Inferior parietal cortex (tissue), 1 donor: ENCODE measurements around the gene PRLHR.
A peak's percentile ranks its signal among the peaks of the same experiment; 100 is the strongest.

ENCODE experiments used
- DNase-seq: peaks from one replicate; pipeline ENCODE4 v3.0.0-alpha.2; 2016; ENCODE audit errors: extremely low spot score

PRLHR gene

GRCh38 chr10:118564114-118564513, 31.3 kb downstream of the PRLHR start:
- DNase-seq: no peak

- DNase-seq: no peak
These were observed 32.0 kb downstream of the PRLHR start for GRCh38 chr10:118563373-118563890.

- DNase-seq: no peak
These were observed 32.6 kb downstream of the PRLHR start for GRCh38 chr10:118562851-118563250.

- no peak for DNase-seq
These were observed 37.5 kb downstream of the PRLHR start for GRCh38 chr10:118557946-118558345.

DNA sequence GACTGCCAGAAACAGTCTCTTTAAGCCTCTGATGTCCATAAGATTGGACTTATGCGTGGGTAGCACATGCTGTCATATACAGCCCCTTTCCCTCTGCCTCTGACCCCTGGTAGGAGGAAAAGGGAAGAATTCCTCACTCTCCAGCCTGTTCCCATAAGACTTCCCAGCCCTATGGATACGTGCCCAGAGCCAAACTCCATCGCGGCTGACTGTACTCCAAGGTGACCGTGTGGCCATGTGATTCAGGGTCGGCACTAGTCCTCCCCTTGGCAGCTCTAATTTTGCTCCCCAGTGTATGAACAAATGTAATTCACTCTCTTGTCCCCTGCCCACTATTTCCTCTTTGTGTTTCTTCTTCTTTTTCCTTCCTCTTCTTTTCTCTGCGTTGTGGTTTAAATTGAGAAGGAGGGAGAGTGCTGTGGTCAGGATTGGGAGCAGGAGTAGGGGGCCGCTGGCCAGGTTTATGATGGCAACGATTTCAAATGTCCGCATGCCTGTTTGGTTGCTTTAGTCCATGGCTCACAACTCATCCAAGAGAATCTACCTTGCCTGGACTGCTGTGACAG, 43.8 kb downstream of the PRLHR start:
- no peak for DNase-seq

DNA sequence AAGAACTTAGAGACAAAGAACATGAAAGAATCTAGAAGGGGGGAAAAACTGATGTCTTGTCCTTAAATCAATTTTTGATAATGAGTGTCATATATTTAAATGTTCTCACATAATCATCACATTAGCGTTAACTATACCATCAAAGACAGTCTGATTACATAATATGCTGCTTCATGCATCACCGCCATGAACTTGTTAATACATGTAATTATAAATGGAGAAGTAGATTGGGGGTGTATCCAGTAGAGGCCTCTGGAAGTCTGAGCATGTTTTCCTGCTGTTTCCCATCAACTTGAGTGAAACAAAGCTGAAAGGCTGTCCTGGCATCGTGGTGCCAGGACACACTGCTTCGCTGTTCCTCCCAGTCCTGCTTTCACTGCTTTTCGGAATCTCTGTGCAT, 48.2 kb downstream of the PRLHR start:
- DNase-seq: no peak

DNA sequence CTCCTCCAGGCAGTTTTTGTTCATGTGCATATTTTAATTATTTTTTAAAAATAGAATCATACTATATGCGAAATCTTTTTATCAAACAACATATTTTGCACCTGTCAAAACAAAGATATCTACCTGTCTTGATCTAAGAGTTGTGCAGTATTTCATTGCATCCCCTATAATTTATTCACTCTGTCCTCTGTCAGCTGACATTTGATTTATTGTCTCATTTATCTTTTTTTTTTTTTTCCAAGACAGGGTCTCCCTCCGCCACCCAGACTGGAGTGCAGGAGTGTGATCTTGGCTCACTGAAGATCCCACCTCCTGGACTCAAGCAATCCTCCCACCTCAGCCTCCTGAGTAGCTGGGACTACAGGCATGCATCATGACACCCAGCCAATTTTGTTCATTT, 49.0 kb downstream of the PRLHR start:
- DNase-seq: no peak

DNA sequence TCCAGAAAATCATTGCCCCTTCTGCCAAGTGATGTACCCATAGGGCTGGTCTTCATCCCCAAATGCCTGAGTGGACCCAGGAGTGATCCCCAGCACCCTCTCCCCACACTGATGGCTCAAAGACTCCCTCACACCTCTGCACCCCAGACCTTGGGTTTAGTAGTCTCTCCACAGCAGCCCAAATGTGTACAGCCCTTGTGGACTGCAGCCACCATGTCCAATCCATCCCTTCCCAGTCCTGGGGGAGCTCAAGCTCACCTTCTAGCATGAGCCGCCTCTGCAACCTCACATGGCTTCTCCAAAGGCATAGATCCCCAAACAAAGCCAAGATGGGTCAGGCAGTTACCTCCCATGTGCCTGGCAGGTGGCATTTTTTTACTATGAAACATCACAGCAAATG, 50.1 kb downstream of the PRLHR start:
- no peak for DNase-seq

DNA sequence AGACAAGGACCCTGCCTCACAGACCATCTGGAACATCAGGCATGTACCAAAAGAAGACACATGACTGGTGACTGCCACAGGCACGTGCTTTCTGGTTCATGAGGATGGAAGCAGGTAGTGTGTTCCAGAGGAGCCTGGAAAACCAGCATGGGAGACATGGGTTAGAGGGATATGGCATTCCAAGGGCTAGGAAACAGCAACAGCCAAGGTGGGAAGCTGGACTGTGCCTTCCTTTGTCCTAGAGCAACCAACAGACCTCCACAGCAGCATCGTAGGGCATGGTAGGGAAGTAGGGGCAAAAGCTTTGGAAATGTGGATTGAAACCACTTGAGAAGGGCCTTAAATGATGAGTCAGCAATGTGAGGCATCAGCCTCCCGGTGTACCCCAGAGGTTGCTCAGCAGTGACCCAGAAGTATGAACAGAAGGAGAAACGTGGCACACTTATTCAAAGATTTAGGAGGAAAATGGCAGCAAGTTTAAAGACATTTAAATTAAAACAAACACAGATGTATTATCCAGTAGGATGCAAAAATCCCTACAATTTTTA, 51.0 kb downstream of the PRLHR start:
- no peak for DNase-seq

GRCh38 chr10:118543714-118544400, 51.6 kb downstream of the PRLHR start:
- peak; percentile 24 for DNase-seq

GRCh38 chr10:118542745-118543144, 52.7 kb downstream of the PRLHR start:
- DNase-seq: no peak

GRCh38 chr10:118542205-118542604, 53.2 kb downstream of the PRLHR start:
- DNase-seq: no peak

DNA sequence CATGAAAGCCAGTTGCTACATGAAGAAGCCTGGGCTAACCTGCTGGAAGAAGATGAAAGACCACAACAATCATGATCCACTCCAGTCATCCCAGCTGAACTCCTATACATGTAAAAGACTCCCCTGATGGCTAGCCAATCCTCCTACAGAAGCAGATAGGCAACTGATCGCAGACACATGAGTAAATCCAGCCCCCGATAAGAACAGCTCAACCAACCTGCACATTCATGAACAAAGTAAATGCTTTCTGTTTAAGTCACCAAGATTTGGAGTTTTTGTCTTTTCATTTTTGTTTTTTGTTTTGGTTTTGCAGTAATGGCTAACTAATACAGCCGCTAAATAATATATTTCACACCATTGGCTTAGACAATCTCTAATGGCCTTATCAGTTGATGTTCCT, 53.7 kb downstream of the PRLHR start:
- DNase-seq: no peak
